GM21528 (cell line): ENCODE measurements around the gene KCNK18.

ENCODE experiments used
- ATAC-seq: cut with Tn5 transposase; IDR thresholded peaks from one replicate; pipeline ENCODE4 v1.9.1; 2021; ENCODE audit warnings: mild to moderate bottlenecking, moderate library complexity; ENCODE audit not compliant: unreplicated experiment, low FRiP score

Gene KCNK18

GRCh38 chr10:117197189-117197588 is at the start of gene KCNK18:
TSS of gene KCNK18 (plus strand) at chr10:117197489. CDS start at chr10:117197489, 0 bp downstream.
- no peak for ATAC-seq

- ATAC-seq = no peak
Measured at GRCh38 chr10:117148284-117148683, 49.0 kb upstream of the KCNK18 start.

- no peak for ATAC-seq
Measured at GRCh38 chr10:117152668-117153067, 44.6 kb upstream of the KCNK18 start.

DNA sequence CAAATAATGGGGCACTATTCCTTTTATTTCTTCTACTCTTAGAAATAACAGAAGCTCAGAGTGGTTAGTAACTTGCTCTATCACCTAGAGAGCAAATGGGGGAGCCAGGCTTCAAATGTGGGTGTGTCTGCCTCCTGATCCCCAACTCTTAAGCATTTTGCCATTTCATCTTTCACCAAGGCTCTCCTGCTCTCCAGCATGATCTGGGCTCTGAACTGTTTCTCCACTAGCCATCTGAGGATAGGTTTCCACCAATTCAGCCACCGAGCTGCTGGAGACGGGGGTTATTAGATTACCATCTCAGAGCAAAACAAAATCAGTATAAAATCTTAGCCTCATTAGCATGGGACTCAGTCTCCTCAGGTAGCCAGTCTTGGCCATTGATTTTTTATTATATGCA is 39.0 kb upstream of the KCNK18 start:
- no peak for ATAC-seq

DNA sequence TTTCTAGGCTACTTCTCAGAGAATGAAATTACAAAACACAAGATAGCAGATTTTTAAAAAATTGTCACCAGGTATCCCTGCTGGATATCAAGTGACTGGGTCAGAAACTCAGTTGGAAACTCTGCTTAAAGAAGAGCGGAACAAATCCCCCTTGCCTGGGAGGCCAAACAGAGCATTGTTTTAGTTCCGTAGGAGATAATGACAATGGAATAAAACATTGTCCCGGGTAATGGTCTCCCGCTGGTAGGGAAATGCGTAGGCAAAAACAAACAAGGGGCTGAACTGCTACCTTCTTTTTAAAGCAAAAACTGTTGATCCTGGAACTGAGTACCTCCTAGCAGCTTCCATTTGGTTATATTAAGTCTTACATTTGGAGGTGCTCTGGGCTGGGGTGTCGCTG is 37.9 kb upstream of the KCNK18 start:
- no peak for ATAC-seq

GRCh38 chr10:117160567-117160966 is 36.7 kb upstream of the KCNK18 start:
- no peak for ATAC-seq

GRCh38 chr10:117161386-117162033 is 35.8 kb upstream of the KCNK18 start:
- ATAC-seq = no peak

GRCh38 chr10:117162093-117163060 is 34.9 kb upstream of the KCNK18 start:
- ATAC-seq = no peak

GRCh38 chr10:117163061-117163953 is 34.0 kb upstream of the KCNK18 start:
- ATAC-seq = no peak

DNA sequence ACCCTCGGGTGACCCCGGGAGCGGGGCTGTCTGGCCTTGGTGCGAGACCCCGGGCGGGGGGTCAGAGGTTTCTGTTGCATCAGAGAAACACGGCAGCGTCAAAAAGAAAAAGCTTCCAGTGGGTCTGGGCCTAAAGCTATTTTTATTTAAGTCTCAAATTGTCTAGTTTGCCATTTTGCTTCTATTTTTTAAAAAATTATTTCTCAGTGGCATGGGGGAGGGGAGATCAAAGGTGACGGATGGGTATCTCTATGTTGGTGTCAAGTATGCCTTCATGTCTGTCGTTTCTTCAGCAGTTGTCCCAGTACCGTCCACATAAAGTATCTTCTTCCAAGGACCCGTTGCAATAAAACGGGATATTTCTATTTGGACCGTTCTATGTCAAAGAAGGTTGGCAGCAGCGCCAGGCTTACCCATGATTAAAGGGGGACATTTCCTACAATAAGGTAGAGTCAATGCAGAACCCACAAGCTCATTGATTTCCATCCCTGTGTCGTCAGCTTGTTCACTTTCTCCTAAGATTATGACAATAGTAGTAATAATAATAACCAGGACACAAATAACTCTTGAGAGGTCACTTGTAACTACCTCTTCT is 33.2 kb upstream of the KCNK18 start:
- no peak for ATAC-seq

DNA sequence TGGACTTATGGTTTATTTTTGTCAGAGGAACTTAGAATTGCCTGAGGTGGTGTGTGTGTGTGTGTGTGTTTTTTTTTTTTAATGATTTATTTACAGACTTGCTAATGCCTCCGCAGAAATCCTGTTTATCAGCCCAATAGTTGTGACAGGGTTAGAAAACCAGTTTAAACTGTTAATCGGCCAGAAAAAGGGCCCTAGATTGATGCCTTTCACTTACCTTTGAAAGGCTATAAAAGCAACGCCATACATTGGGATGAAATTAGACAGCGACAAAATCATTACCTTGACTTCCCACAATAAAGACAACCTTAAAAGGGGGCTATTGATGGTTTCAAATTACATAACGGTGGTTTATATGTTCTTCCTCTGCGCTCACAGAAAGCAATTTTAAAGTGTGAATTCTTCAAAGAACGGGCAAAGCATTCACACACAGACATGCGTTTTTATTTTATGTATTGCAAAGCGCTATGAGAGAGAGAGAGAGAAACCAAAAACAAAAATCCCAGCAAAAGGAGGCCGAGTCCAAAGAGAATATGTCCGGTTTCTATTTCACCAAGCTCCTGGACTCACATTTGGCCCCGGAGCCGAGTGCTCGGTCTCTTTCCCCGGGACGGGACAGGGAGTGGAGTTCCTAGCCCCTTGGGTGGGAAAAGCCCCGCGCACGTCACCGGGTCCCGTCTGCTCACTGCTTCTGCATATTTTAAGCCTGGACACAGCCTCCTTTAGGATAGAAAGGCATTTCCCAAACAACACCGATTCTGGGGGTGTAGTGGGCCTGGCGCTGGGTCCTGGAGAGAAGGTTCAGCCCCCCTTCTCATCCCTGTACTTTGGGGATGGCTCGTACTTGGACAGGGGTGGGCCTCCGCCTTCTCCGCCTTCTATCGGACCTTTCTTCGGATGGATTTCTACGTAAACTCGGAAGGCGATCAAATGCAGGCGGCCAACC is 32.4 kb upstream of the KCNK18 start:
- ATAC-seq = no peak

DNA sequence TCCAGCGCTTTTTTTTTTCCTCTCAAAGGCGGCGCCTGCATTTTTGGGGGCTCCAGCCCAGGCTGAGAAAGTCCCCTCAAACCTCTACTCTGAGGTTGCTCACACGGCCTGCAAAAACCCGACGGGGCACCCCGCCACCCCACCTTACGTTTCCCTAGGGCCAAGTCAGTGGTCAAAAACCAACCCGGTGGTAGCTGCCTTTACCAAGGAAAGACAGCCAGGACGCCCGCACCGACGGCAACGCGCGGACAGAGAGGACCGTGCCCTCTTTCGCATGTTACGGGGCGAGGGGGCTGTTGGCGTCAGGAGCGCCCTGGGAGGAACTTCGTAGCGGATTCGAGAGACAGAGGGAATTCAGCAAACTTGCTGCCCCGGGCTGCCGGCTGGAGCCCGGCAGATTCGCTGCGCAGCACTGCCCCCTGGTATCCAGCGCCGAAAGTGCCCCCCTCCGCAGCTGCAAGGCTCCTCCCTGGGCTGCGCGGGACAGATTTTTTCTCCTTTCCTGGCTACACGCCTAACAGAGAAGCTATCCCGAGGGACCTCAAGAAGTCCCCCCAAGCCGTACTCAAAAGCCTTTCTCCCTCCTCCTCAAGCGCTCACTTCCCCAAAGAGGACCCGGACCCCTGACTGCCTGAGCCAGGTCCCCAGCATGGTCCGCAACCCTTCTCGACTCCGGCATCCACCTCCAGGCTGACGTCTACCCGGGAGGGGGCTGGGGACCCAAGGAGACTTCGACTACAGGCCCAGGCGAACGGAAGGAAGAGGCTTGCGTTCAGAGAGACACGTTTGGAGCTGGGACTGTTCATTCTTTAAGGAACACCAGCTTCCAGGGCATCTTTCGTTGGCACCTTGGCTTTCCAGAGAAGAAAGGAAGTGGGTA is 31.5 kb upstream of the KCNK18 start:
- ATAC-seq = no peak

DNA sequence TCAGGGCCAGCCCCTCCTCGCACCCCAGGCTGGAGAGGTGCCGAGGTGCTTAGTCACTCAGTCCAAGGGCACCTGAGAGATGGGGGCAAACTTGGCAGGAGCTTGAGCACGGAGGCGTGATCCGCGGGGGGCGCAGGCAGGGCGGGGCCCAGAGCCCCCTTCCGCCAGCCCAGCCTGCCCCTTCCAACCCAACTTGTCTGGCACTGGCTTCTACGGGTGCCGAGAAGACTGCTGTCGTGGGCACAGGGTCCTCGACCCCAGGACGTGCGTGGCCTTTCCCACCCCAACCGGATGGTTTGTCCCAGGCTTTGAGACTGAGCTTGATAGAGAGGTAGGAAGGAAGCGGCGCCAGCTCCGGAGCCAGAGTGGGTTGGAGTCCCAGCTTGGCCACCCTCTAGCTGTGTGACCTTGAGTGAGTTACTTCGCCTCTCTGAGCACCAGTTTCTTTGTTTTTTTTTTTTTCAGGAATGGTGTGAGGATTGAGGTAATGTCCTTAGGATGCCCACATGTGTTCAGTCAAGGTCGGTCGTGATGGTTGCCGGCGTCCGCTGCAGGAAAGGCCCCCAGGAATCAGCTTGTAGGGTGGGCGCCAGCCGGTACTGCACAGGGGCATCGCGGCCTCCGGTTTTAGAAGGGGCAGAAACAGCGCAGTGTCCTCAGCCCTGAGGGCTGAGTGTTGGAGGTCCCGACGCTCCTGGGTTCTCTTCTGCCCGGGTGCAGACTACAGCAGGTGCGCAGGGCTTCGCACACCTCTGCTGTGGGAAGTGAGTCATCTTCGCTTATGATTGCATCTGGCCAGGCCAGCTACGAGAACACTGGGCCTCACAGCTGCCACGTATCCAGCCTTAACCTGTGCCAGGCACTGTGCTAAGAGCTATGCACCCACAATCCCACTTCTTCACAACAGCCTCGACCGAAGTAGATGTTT is 30.6 kb upstream of the KCNK18 start:
- no peak for ATAC-seq

DNA sequence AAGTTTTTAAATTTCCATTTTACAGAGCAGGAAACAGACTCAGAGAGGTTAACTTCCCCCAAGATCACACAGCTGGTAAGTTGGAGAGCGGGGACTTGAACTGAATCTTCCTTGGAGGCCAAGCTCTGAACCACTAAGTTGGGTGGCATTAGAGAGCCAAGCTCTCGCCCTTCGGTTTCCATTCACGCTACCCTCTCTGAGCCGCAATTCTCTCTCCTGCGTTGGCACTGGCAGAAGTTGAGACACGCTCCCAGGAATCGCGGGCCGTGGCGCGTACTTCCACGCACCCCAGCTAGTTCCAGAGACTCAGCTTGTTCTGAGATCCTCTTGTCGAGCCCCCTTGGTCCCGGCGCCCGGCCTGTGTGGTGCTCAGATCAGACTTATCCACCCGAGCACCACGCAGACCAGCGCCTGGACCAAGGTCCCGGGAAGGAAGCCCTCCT is 29.9 kb upstream of the KCNK18 start:
- no peak for ATAC-seq

DNA sequence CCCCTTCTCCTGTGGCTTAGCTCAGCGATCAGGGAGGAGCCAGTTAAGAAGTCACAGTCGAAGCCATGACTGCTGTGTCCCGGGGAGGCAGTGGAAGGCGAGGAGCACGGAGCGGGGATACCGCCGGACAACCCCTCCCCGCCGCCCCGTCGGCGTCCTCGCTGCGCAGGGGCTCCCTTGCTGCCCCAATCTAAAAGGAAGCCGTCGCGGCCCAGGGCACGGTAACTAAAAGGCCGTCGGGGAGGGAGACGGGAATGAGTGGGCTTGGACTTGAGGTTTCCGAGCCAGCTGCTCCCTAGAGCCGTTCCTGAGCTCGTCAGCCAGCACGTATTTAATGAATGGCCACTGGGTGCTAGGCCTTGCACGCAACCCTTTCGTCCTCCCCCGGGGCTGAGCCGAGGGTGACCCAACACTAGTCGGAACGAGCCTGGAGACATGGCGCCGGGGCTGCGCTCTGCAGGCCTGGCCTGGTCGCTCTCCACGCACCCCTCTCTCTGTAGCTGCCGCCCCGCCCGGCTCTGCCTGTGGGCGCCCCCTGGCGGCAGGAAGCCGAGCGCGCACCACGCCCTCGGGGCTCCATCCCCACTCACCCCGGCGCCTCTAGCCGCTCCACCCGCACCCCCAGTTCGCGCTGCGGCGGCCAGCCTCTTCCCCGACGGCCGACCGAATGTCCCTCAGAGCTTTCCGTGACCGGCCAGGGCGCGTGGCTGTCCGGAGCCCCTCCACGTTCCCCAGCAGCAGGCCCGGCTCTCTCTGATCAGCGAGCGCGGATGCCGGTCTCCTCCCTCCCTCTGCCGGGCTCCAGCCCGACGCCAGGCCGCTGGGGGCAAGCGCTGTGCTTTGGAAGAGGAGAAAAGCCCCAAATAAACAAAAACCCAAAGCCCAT is 29.3 kb upstream of the KCNK18 start:
- ATAC-seq = peak; percentile 87

GRCh38 chr10:117168729-117169128 is 28.6 kb upstream of the KCNK18 start:
- no peak for ATAC-seq
